HG02571 (cell line): Measurements from ENCODE around the gene NR6A1.

ENCODE experiments used
- ATAC-seq: cut with Tn5 transposase; IDR thresholded peaks from one replicate; pipeline ENCODE4 v1.9.1; 2021; ENCODE audit warnings: mild to moderate bottlenecking, moderate library complexity; ENCODE audit not compliant: unreplicated experiment

The NR6A1 gene

GRCh38 chr9:124510650-124511425 is 260.3 kb downstream of the NR6A1 start:
- ATAC-seq = no peak

GRCh38 chr9:124507880-124508423 is 263.2 kb downstream of the NR6A1 start:
- ATAC-seq = no peak

GRCh38 chr9:124506931-124507879 is 263.9 kb downstream of the NR6A1 start, which contains the start of gene NR5A1:
Gene NR5A1 (minus strand): TSS chr9:124507399. CDS start chr9:124503395, 4,004 bp downstream.
- no peak for ATAC-seq

DNA sequence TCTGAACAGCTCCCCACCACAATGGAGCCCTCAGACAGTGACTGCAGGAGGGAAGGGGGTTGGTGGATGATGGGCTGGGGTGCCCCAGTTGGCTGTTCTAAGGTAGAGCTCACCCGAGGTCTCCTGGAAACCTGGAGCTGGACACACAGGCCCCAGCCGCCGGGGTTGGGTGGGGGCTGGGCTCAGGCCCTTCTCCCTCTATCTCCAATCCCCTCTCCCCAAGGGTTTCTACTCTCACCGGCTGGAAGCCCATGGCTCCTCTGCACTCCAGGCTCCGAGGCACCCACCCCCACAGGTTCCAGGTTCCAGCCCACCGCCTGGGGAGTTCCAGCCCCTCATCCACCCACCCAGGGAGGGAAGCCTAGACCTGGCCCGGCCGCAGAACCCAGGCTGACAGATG is 264.7 kb downstream of the NR6A1 start:
- ATAC-seq = no peak

- ATAC-seq = no peak
These were observed 265.2 kb downstream of the NR6A1 start for GRCh38 chr9:124505901-124506346.

GRCh38 chr9:124505006-124505900 is 265.9 kb downstream of the NR6A1 start:
- no peak for ATAC-seq

DNA sequence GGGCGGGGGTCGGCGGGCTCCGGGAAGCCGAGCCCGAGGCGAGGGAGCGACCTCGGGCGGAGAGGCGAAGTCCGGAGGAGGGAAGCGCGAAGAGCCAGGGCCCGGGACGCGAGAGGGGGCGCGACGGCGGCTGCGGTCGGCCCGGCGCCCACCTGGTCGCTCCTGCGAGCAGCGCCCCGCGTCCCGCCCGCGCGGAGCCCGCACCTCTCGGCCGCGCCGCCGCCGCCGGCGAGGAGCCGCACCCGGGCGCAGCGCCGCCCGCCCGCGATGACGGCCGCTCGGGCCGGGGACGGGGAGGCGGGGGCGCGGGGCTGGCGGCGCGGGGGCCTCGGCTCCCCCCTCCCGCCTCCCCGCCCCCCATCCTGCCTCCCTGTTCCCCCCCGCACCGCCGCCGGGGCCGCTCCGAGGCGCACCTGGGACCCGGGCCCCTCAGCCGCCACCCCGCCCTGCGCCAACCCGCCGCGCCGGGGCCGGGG is 266.5 kb downstream of the NR6A1 start:
- ATAC-seq = no peak

DNA sequence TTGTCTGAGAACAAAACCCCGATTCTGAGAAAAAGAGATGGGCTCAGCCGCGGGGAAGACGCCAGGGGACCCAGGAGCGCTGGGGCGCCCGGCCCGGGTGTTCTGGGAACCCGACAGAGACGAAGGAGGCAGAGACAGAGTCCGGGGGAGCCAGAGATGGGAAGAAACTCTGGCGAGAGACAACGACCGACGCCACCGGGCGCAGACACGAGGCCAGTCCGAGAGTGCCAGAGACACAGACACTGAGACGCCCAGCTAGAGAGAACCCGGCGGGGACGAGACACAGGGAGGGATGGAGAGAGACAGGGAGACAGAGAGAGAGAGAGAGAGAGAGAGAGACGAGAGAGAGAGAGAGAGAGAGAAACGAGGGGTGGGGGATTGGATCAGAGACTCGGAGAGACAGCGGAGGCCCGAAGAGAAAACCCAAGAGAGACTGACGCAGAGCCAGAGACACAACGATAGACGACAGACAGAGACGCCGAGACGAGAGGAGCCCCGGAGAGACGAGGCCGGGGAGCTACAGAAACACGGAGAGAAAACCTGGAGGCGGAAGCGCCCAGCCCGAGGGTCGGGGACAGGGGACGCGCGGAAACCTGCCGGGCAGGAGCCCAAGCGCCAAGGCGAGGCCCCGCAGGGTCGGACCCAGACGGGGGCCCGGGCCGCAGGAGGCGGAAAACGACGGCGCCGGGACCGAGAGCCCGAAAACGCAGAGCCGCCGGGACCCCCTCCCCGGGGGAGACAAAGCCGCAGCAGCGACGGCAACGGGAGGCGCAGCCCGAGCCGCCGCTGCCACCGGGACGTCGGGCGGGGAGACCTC is 267.2 kb downstream of the NR6A1 start:
- ATAC-seq = no peak

GRCh38 chr9:124502711-124503702 is 268.1 kb downstream of the NR6A1 start:
- no peak for ATAC-seq

GRCh38 chr9:124501771-124502320 is 269.3 kb downstream of the NR6A1 start:
- ATAC-seq = no peak

DNA sequence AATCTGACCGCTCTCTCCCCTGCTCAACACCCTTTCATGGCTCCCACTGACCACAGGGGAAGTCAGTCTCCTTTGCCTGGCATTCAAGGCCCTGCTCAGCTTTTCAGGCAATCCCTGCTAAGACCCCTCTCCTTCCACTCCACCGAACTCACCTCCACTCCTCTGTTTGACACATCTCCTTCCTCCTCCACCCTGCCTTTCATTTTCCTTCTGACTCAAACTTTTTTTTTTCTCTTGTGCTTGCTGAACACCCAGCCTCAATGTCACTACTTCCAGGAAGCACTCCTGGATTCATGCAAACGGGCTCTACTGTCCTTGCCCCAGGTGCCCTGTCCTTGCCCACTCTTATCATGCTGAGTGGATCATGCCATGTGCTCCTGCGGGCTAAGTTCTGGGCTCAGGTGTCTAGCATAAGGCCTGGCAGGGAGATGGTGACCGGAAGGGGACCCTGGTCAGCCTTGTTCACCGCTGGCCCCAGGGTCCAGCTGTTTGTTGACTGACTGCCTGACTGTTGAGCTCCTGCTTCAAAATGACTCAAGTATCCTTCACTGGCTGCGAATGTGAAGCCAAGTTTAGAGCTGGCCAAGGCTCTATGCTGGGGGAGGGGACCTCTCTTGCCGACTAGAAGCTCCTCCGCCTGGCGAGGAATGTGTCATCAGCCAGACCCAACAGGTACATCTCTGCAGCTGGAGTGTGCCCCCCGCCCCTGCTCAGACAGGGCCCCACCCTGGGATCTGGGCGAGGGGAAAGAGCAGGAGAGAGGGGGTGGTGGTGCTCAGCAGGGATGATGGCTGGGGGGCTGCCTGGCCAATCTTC is 270.1 kb downstream of the NR6A1 start:
- no peak for ATAC-seq

- no peak for ATAC-seq
These were observed 270.9 kb downstream of the NR6A1 start for GRCh38 chr9:124500028-124500795.

DNA sequence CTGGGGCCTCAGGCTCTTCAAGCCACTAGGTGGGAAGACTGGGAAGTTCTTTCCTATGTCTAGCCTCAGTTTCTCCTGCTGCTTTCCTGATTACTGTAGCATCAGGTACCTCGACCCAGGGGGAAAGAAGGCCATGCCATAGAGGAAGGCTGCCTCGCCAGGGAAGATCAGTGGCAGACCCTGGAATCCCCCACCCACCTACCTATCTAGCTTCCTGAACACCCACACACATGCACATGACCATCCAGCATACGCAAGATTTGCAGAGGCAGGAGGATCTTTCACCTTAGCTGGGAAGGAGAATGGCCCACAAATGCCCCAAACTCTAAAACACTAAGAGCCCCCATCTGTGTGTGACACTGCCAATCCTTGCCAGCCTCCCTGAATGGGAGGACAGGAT is 271.9 kb downstream of the NR6A1 start:
- no peak for ATAC-seq

DNA sequence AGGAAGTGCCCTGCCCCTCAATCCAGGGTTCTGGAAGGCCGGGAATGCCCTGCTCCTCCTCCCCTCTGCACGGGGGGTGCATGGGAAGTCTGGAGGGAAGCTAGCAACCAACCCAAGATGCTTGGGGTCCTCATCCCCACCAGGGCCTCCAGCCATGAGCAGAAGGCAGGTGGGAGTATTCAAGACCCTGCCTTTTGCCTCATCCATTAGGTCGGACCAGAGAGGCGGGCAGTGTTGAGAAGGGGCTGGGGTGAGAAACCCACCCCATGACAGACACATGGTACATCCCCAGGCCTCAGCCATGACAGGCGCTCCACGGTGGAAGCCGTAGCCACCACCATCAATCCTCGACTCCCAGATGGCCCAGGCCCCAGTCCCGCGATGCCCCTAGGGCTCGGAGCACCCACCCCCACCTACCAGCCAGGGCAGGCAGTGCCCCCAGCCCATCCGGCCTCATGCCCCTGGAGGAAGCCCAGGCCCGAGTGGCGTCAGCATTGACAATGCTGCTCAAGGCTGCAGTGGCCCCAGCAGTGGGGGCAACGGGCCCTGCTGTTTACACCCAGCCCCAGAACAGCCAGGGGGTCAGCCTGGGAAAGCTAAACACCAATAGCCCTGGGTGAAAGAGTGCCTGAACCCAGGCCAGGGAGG is 272.5 kb downstream of the NR6A1 start:
- ATAC-seq = no peak

GRCh38 chr9:124498040-124498439 is 273.1 kb downstream of the NR6A1 start:
- no peak for ATAC-seq

DNA sequence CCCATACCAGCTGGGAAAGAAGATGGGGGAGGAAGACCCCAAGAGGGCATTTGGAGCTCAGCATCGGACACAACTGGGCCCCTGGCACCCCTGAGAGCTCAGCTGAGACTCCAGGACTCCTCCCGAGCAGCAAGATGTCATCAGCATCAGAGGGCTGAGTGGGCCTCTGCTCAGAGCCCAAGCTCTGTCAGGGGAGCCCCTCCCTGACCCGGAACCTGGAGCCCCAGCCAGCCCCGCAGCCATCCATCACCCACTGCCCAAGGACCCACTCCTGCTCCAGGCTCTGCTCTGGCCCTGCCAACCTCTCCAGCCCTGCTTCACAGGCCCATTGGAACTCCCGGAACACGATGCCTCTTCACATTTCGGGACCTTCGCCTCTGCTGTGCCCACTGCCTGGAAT is 273.7 kb downstream of the NR6A1 start:
- no peak for ATAC-seq
